Activated T-cell treated with anti-CD3 and anti-CD28 coated beads for 48 hours (primary cell): ENCODE measurements around the gene BLM.

ENCODE experiments used
- DNase-seq: peaks from one replicate; pipeline ENCODE4 v3.0.0-alpha.2; 2020; ENCODE audit warnings: low read depth

BLM gene

GRCh38 chr15:90691982-90692773 is 25.0 kb upstream of the BLM start:
- DNase-seq = no peak

GRCh38 chr15:90694987-90695386 is 22.2 kb upstream of the BLM start:
- no peak for DNase-seq

GRCh38 chr15:90697175-90697574 is 20.0 kb upstream of the BLM start:
- DNase-seq = no peak

- DNase-seq = no peak
Measured at GRCh38 chr15:90698629-90699028, 18.5 kb upstream of the BLM start.

GRCh38 chr15:90701048-90701447 is 16.1 kb upstream of the BLM start:
- no peak for DNase-seq

- no peak for DNase-seq
Measured at GRCh38 chr15:90701880-90702630, 15.1 kb upstream of the BLM start.

GRCh38 chr15:90703455-90703854 is 13.7 kb upstream of the BLM start:
- DNase-seq = no peak

- DNase-seq = no peak
Measured at GRCh38 chr15:90705212-90705611, 11.9 kb upstream of the BLM start.

- no peak for DNase-seq
Measured at GRCh38 chr15:90706394-90707327, 10.5 kb upstream of the BLM start.

- no peak for DNase-seq
Measured at GRCh38 chr15:90707489-90707888, 9.7 kb upstream of the BLM start.

- no peak for DNase-seq
Measured at GRCh38 chr15:90708516-90708915, 8.6 kb upstream of the BLM start.

GRCh38 chr15:90709278-90709677 is 7.9 kb upstream of the BLM start:
- DNase-seq = no peak

- DNase-seq = no peak
Measured at GRCh38 chr15:90710436-90711027, 6.6 kb upstream of the BLM start.

- DNase-seq = no peak
Measured at GRCh38 chr15:90711418-90711824, 5.7 kb upstream of the BLM start.

- no peak for DNase-seq
Measured at GRCh38 chr15:90711842-90712241, 5.3 kb upstream of the BLM start.

- no peak for DNase-seq
Measured at GRCh38 chr15:90713081-90713480, 4.1 kb upstream of the BLM start.

GRCh38 chr15:90716317-90716975 is 700 bp upstream of the BLM start:
- DNase-seq = no peak

- no peak for DNase-seq
Measured at GRCh38 chr15:90718232-90718631, 1.1 kb downstream of the BLM start.

GRCh38 chr15:90720131-90720530 is 3.0 kb downstream of the BLM start:
- DNase-seq = no peak

GRCh38 chr15:90729261-90729660 is 12.1 kb downstream of the BLM start:
- DNase-seq = no peak

GRCh38 chr15:90730290-90730689 is 13.1 kb downstream of the BLM start:
- no peak for DNase-seq

- no peak for DNase-seq
Measured at GRCh38 chr15:90735923-90736322, 18.8 kb downstream of the BLM start.
